Measurements from ENCODE around the gene ZNF429.
"Not testable (repeated sequence)": the region's sequence is repeated elsewhere in the genome, so short reads cannot be mapped to it uniquely, and the experiment has no call there.

ZNF429 gene

GRCh38 chr19:21505459-21506451 lies at the start of gene ZNF429:
Gene ZNF429, plus strand, starts transcription at chr19:21505602. Its CDS starts 170 bp downstream, at chr19:21505772.
- no peak for DNase-seq (ENCODE audit: low read depth)

GRCh38 chr19:21460686-21461085 lies 44.7 kb upstream of the ZNF429 start:
- DNase-seq (ENCODE audit: low read depth): no peak

- no peak for DNase-seq (ENCODE audit: low read depth)
Measured at GRCh38 chr19:21462540-21462939, 42.9 kb upstream of the ZNF429 start.

GRCh38 chr19:21463449-21464105 lies 41.8 kb upstream of the ZNF429 start:
- no peak for DNase-seq (ENCODE audit: low read depth)

- no peak for DNase-seq (ENCODE audit: low read depth)
Measured at GRCh38 chr19:21466627-21467026, 38.8 kb upstream of the ZNF429 start.

- DNase-seq (ENCODE audit: low read depth): no peak
Measured at GRCh38 chr19:21468791-21469190, 36.6 kb upstream of the ZNF429 start.

- DNase-seq (ENCODE audit: low read depth): no peak
Measured at GRCh38 chr19:21472507-21472906, 32.9 kb upstream of the ZNF429 start.

GRCh38 chr19:21474671-21475181 lies 30.7 kb upstream of the ZNF429 start:
- no peak for DNase-seq (ENCODE audit: low read depth)

- not testable (repeated sequence) for DNase-seq (ENCODE audit: low read depth)
Measured at GRCh38 chr19:21482361-21482760, 23.0 kb upstream of the ZNF429 start.

GRCh38 chr19:21482863-21483276 lies 22.5 kb upstream of the ZNF429 start:
- DNase-seq (ENCODE audit: low read depth): no peak

- DNase-seq (ENCODE audit: low read depth): no peak
Measured at GRCh38 chr19:21483589-21484170, 21.7 kb upstream of the ZNF429 start.

GRCh38 chr19:21484631-21485030 lies 20.8 kb upstream of the ZNF429 start:
- no peak for DNase-seq (ENCODE audit: low read depth)

- no peak for DNase-seq (ENCODE audit: low read depth)
Measured at GRCh38 chr19:21485926-21486325, 19.5 kb upstream of the ZNF429 start.

- DNase-seq (ENCODE audit: low read depth): no peak
Measured at GRCh38 chr19:21487969-21488368, 17.4 kb upstream of the ZNF429 start.

- DNase-seq (ENCODE audit: low read depth): no peak
Measured at GRCh38 chr19:21491146-21491545, 14.3 kb upstream of the ZNF429 start.

GRCh38 chr19:21492947-21493906 lies 12.2 kb upstream of the ZNF429 start:
- no peak for DNase-seq (ENCODE audit: low read depth)

- DNase-seq (ENCODE audit: low read depth): no peak
Measured at GRCh38 chr19:21496876-21497275, 8.5 kb upstream of the ZNF429 start.

GRCh38 chr19:21498651-21499050 lies 6.8 kb upstream of the ZNF429 start:
- DNase-seq (ENCODE audit: low read depth): no peak

- no peak for DNase-seq (ENCODE audit: low read depth)
Measured at GRCh38 chr19:21508198-21508597, 2.8 kb downstream of the ZNF429 start.

- DNase-seq (ENCODE audit: low read depth): not testable (repeated sequence)
Measured at GRCh38 chr19:21511058-21511457, 5.7 kb downstream of the ZNF429 start.

GRCh38 chr19:21512609-21513008 lies 7.2 kb downstream of the ZNF429 start:
- not testable (repeated sequence) for DNase-seq (ENCODE audit: low read depth)

Data from HS-5 (cell line).